Measurements from ENCODE around the gene FAM20A. TPM values are rescaled to one million over a fixed set of nuclear protein-coding genes. Genes with fewer than 3 reads are reported as not detected.

Gene FAM20A
- total and polyA plus RNA-seq, 2 of the 8 experiments (the other 6 are each of a cell fraction or from before 2014, with no cell fraction given): 3.6 to 11.9 TPM

DNA sequence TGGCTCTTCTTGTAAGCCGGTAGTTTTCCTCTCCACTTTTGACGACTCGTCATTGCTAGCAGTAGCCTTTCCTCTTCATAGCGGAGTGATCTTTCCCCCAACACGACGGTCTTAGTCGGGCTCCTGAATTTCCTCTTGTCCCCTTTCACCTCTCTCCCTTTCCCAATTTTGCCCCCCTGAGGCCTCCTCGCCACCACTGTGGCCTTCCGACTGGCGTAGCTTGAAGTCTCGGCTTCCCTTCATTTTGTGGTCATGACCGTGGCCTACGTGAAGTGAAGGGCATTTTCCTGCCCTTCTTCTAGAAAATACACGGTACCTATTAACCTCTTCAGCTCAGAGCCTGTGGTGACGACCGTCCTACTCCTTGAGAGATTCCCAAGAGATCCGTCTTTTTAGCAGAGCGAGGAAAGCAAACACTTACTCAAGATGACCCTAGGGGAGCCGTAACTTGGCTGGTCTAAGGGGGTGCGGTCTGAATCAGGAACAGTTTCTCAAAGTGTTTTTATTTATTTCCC is 88.2 kb downstream of the FAM20A start:
- Histone ChIP-seq H2BK5ac (ENCODE audit: low read depth, low read length) (peak overlapping the region; percentile 74), H2AFZ (ENCODE audit: low read length) (no peak overlapping the region), H3K79me2 (ENCODE audit: control insufficient read depth in 1 of 2, insufficient read depth in 2 of 2, low read length in 2 of 2) (peaks cover 4 to 52% of the 10 kb centered on the region in 2 experiments; a peak in 3 of 4 replicates), H3K14ac (ENCODE audit: insufficient read length) (no peak overlapping the region), H3K9ac (replicated peaks in 1 of 4; ENCODE audit: extremely low read depth in 1 of 4, low read depth in 3 of 4, low read length in 3 of 4) (peak overlapping the region; percentile 83 to 96 (median 94)), H2AK5ac (ENCODE audit: low read depth, low read length) (peak overlapping the region; percentile 40; the same call in 1 of the 2 replicates), H3K23me2 (ENCODE audit: low read depth, low read length) (peaks cover 5% of the 10 kb centered on the region), H3K23ac (ENCODE audit: insufficient read length) (no peak overlapping the region), H3K18ac (ENCODE audit: extremely low read depth, low read length) (peak overlapping the region; percentile 26), H3K56ac (replicated peaks; ENCODE audit: insufficient read length, low read depth, low read length) (peak overlapping the region; percentile 63), H3K27ac (ENCODE audit: low read depth, low read length) (peak overlapping the region; percentile 99), H3K4me1 (replicated peaks in 1 of 4; ENCODE audit: control insufficient read depth in 3 of 4, insufficient read depth in 4 of 4, low read length in 3 of 4) (peaks cover 0 to 7% (median 2%) of the 10 kb centered on the region in 4 experiments; a peak in 4 of 7 replicates), H4K5ac (ENCODE audit: insufficient read length, low read depth, low read length) (peak overlapping the region; percentile 63), H4K91ac (replicated peaks; ENCODE audit: insufficient read length, low read length) (no peak overlapping the region), H3K4me3 (ENCODE audit: extremely low read depth in 1 of 4, insufficient read depth in 2 of 4, low read depth in 3 of 4, low read length in 4 of 4) (peak overlapping the region; percentile 85 to 95 (median 90)), H3K9me3 (ENCODE audit: insufficient read depth in 2 of 2, low read depth in 1 of 2, low read length in 1 of 2) (peaks cover 6 to 8% of the 10 kb centered on the region in 2 experiments; a peak in 3 of 4 replicates), H3K79me1 (ENCODE audit: low read depth, low read length) (peaks cover 2% of the 10 kb centered on the region), H4K8ac (ENCODE audit: extremely low read depth, insufficient read depth, low read length) (peak overlapping the region; percentile 99; the same call in 1 of the 2 replicates), H2BK20ac (ENCODE audit: low read length) (no peak overlapping the region), H4K20me1 (replicated peaks in 1 of 2; ENCODE audit: control insufficient read depth in 1 of 2, insufficient read depth in 2 of 2, low read length in 2 of 2) (peaks cover 2 to 3% of the 10 kb centered on the region in 2 experiments), H2BK15ac (ENCODE audit: low read length) (peak overlapping the region; percentile 32; the same call in 1 of the 2 replicates), H2BK12ac (ENCODE audit: low read depth, low read length) (peak overlapping the region; percentile 32; the same call in 1 of the 2 replicates), H3K4ac (replicated peaks; ENCODE audit: insufficient read length, low read depth, low read length) (peak overlapping the region; percentile 36), H3K36me3 (ENCODE audit: control insufficient read depth in 2 of 4, insufficient read depth in 4 of 4, low read length in 3 of 4) (peaks cover 3 to 29% (median 17%) of the 10 kb centered on the region in 4 experiments; a peak in 6 of 8 replicates), H3K27me3 (replicated peaks in 1 of 4; ENCODE audit: control insufficient read depth in 3 of 4, extremely low read depth in 1 of 4, insufficient read depth in 3 of 4, low read length in 3 of 4) (no peaks in the 10 kb centered on the region), H2BK120ac (replicated peaks; ENCODE audit: low read depth, low read length) (no peak overlapping the region), H3K4me2 (ENCODE audit: insufficient read depth in 1 of 2, low read depth in 2 of 2, low read length in 2 of 2) (peak overlapping the region; percentile 83 to 94)
- WGBS, 2 experiments (ENCODE audit: extremely low coverage in 1 of 2, insufficient coverage in 1 of 2, insufficient read length in 1 of 2, insufficient replicate concordance in 2 of 2, low coverage in 1 of 2, low lambda C conversion rate in 2 of 2, missing lambda C conversion rate in 1 of 2): 3% methylated on average over 20 of the region's 20 CpGs; no CpG with 5 or more reads in 1 of the 2 experiments
- POLR2A ChIA-PET (ENCODE audit: partially characterized antibody): interaction anchor here (0.6 to 2.0 kb wide), 11 partner anchors 9 to 480 kb away, joined by 3 to 9 read pairs (median 4); partner anchors contain the start of gene WIPI1
- no peak for DNase-seq (ENCODE audit: low read depth in 1 of 2, low spot score in 2 of 2)
- CTCF ChIA-PET (ENCODE audit: partially characterized antibody): no interaction called here
- FAIRE-seq: no peak
- TF ChIP-seq POLR2A (IDR thresholded peaks at IDR 0.05; ENCODE audit: control extremely low read depth in 1 of 2, low read depth in 2 of 2, low read length in 2 of 2) (peak in 1 of 2 experiments; percentile 70; a peak in 1 of 3 replicates), SIX5 (IDR thresholded peaks at IDR 0.05; ENCODE audit: low read depth, low read length) (no peak), TAF1 (IDR thresholded peaks at IDR 0.05; ENCODE audit: low read depth, low read length) (0 out of 2 replicates have a peak, but pooled peaks have one; percentile 16), YY1 (IDR thresholded peaks at IDR 0.05; ENCODE audit: low read depth, low read length) (no peak)
